Endothelial cell of umbilical vein (primary cell): ENCODE measurements around the gene HNRNPC. TPM values are rescaled to one million over a fixed set of nuclear protein-coding genes. Genes with fewer than 3 reads are reported as not detected.

ENCODE experiments used
- BruUV-seq: library from RNA; stranded (reverse); fragments of 400-500 nt; replicated peaks from 2 replicates; lab custom pipeline; 2021; lab: Mats Ljungman, UMichigan
- CTCF ChIA-PET: fragments of 300-600, 350-600 bp; sonication (Branson Sonifier 250); formaldehyde crosslinking; loops from one replicate; lab custom pipeline; 2021; ENCODE audit warnings: antibody characterized with exemption, inconsistent platforms; lab: Charles Lee
- POLR2A ChIA-PET: fragments of 300-600, 350-600 bp; sonication (Branson Sonifier 250); formaldehyde crosslinking; loops from one replicate; lab custom pipeline; 2021; ENCODE audit warnings: antibody characterized with exemption, inconsistent platforms; lab: Charles Lee
- DNase-seq: peaks from one replicate; pipeline ENCODE4 v3.0.0-alpha.2; 2011; ENCODE audit warnings: low read depth, low spot score
- FAIRE-seq: peaks from 2 replicates; lab custom pipeline; 2011; peaks lifted over from hg19 to GRCh38; lab: Jason Lieb, UNC
- H2AFZ ChIP-seq: 2 replicates; pipeline ENCODE4 v1.6.0; 2012; ENCODE audit warnings: low read depth, low read length, control low read depth, inconsistent platforms
- H3K27ac ChIP-seq: 2 replicates; pipeline ENCODE4 v1.5.1; 2011; ENCODE audit warnings: low read depth, mild to moderate bottlenecking, control low read depth, low read length, moderate library complexity; ENCODE audit not compliant: insufficient read depth
- H3K27me3 ChIP-seq, 2 experiments: 2 replicates each; pipeline versions ENCODE4 v1.6.0 to v1.6.1; 2011; ENCODE audit warnings: low read length in 2 of 2, mixed read lengths in 1 of 2; ENCODE audit not compliant: control insufficient read depth in 2 of 2, insufficient read depth in 2 of 2
- H3K36me3 ChIP-seq, 2 experiments: 2 replicates in 1 of 2; 3 replicates in 1 of 2; pipeline ENCODE4 v1.5.1; 2011; ENCODE audit warnings: low read length in 2 of 2, mild to moderate bottlenecking in 1 of 2, moderate library complexity in 1 of 2; ENCODE audit not compliant: control insufficient read depth in 2 of 2, insufficient read depth in 2 of 2; ENCODE audit errors: extremely low read depth in 1 of 2
- H3K4me1 ChIP-seq: 3 replicates; pipeline ENCODE4 v1.5.1; 2011; ENCODE audit warnings: mild to moderate bottlenecking, low read length; ENCODE audit not compliant: control insufficient read depth, insufficient read depth; ENCODE audit errors: extremely low read depth
- H3K4me2 ChIP-seq: 2 replicates; pipeline ENCODE4 v1.6.1; 2011; ENCODE audit warnings: low read length, control low read depth, mixed read lengths; ENCODE audit not compliant: insufficient read depth
- H3K4me3 ChIP-seq, 3 experiments: fragments of 200-600 bp in 1 of 3; sonication (generic), shearing (Covaris generic) in 1 of 3; replicated peaks in 1 of 3; 2 replicates each; pipeline ENCODE4 v1.5.1; 2011 to 2016; ENCODE audit warnings: control low read depth in 3 of 3, low read length in 3 of 3, mild to moderate bottlenecking in 2 of 3, inconsistent platforms in 1 of 3, low read depth in 1 of 3, moderate library complexity in 1 of 3; ENCODE audit not compliant: insufficient read depth in 1 of 3
- H3K79me2 ChIP-seq: 2 replicates; pipeline ENCODE4 v1.6.0; 2012; ENCODE audit warnings: low read length, inconsistent platforms; ENCODE audit not compliant: control insufficient read depth, insufficient read depth
- H3K9ac ChIP-seq: replicated peaks from 2 replicates; pipeline ENCODE3; 2011; ENCODE audit warnings: low read length, control low read depth; ENCODE audit not compliant: insufficient read depth; ENCODE audit errors: extremely low read depth
- H3K9me1 ChIP-seq: replicated peaks from 3 replicates; pipeline ENCODE4 v1.6.0; 2011; ENCODE audit warnings: mild to moderate bottlenecking, low read length; ENCODE audit not compliant: control insufficient read depth, insufficient read depth; ENCODE audit errors: extremely low read depth
- H3K9me3 ChIP-seq: replicated peaks from 2 replicates; pipeline ENCODE4 v1.5.1; 2012; ENCODE audit warnings: low read length, inconsistent platforms; ENCODE audit not compliant: control insufficient read depth, insufficient read depth
- H4K20me1 ChIP-seq: replicated peaks from 2 replicates; pipeline ENCODE3; 2011; ENCODE audit warnings: mild to moderate bottlenecking, low read length; ENCODE audit not compliant: control insufficient read depth, insufficient read depth; ENCODE audit errors: extremely low read depth
- CTCF ChIP-seq, 2 donors: IDR thresholded peaks; 1 replicate in 1 of 2; 2 replicates in 1 of 2; pipeline ENCODE4 v1.5.1; 2011; ENCODE audit warnings: low read length in 2 of 2, mild to moderate bottlenecking in 2 of 2, moderate library complexity in 2 of 2, control low read depth in 1 of 2, inconsistent platforms in 1 of 2, low read depth in 1 of 2; ENCODE audit not compliant: insufficient read depth in 1 of 2; ENCODE audit errors: extremely low read depth in 1 of 2
- EZH2 ChIP-seq: IDR thresholded peaks from 2 replicates; pipeline ENCODE4 v1.6.1; 2012; ENCODE audit warnings: borderline replicate concordance, low read depth, mild to moderate bottlenecking, moderate library complexity, low read length, inconsistent platforms; ENCODE audit not compliant: severe bottlenecking
- FOS ChIP-seq: IDR thresholded peaks from 2 replicates; pipeline ENCODE4 v1.6.1; 2011; ENCODE audit warnings: mild to moderate bottlenecking, low read length, moderate library complexity, borderline replicate concordance; ENCODE audit not compliant: insufficient read depth
- GATA2 ChIP-seq: IDR thresholded peaks from 2 replicates; pipeline ENCODE4 v1.7.0; 2011; ENCODE audit warnings: low read depth, mild to moderate bottlenecking, moderate library complexity, mixed read lengths, low read length; ENCODE audit not compliant: insufficient read length, insufficient read depth
- JUN ChIP-seq: IDR thresholded peaks from 2 replicates; pipeline ENCODE4 v1.6.1; 2011; ENCODE audit warnings: borderline replicate concordance, low read depth; ENCODE audit not compliant: insufficient read length, insufficient read depth
- MYC ChIP-seq: IDR thresholded peaks from one replicate; pipeline ENCODE4 v1.6.1; 2011; ENCODE audit warnings: mild to moderate bottlenecking, low read depth, low read length
- POLR2A ChIP-seq: IDR thresholded peaks from 2 replicates; pipeline ENCODE4 v1.6.1; 2012; ENCODE audit warnings: low read depth, mild to moderate bottlenecking, control low read depth, low read length
- POLR2AphosphoS5 ChIP-seq: IDR thresholded peaks from 2 replicates; pipeline ENCODE4 v1.6.1; 2012; ENCODE audit warnings: low read depth, mild to moderate bottlenecking, control low read depth, low read length, moderate library complexity; ENCODE audit not compliant: insufficient read depth
- dilution Hi-C: fragments of 300-500 bp; cut with MboI; formaldehyde crosslinking; loops from one replicate; pipeline ENCODE4 v1.15.0; 2019; ENCODE audit warnings: low sequenced_read_pairs; ENCODE audit not compliant: extremely low pct_ligation_motif_present
- intact Hi-C: fragments of 100-400 bp; cut with micrococcal nuclease; formaldehyde crosslinking; loops from one replicate; pipeline ENCODE4 v1.10.0; 2022
- polyA plus RNA-seq, 4 experiments: library from polyadenylated mRNA; depleted of rRNA in 3 of 4; stranded (reverse) in 3 of 4; unstranded in 1 of 4; fragments of >200 nt; gene quantifications; 2 replicates each; pipeline versions ENCODE4 v1.2.1 to v1.2.3, GENCODE V29; 2011 to 2012; ENCODE audit warnings: missing spikeins in 1 of 4
- total RNA-seq: library from RNA; stranded (reverse); gene quantifications from 2 replicates; pipeline ENCODE4 v1.2.3, GENCODE V29; 2021
- TF ChIP-seq, protein P1 (sequence below): IDR thresholded peaks from 2 replicates; pipeline ENCODE4 v1.6.1; 2011; ENCODE audit not compliant: insufficient read depth, insufficient read length

Gene HNRNPC
- total and polyA plus RNA-seq, 2 donors (not counting 3 experiments of a cell fraction or from before 2014, with no cell fraction given) = 531 to 674 TPM

DNA sequence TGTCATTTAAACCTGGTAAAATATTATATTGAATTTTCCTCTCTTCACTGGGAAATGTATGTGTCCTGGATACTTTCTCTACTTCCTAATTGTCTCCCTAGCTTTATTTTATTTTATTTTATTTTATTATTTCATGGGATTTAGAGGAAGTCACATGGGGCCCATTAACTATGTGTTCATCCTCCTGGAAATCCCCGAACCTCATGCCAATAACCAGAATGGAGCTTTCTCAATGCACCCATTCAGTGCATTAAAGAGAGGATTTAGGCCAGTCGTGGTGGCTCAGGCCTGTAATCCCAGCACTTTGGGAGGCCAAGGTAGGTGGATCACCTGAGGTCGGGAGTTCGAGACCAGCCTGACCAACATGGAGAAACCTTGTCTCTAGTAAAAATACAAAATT, 9.4 kb upstream of the HNRNPC start:
- POLR2A ChIA-PET = no interaction called here
- dilution Hi-C loops = no loop called here
- Histone ChIP-seq H3K4me3 (no peak overlapping the region), H3K4me1 (no peaks in the 10 kb centered on the region), H3K79me2 (no peaks in the 10 kb centered on the region), H3K9ac (no peak overlapping the region), H2AFZ (no peak overlapping the region), H3K4me2 (no peak overlapping the region), H3K9me1 (no peaks in the 10 kb centered on the region), H3K9me3 (no peaks in the 10 kb centered on the region), H4K20me1 (no peaks in the 10 kb centered on the region), H3K27me3 (no peaks in the 10 kb centered on the region), H3K27ac (no peak overlapping the region), H3K36me3 (no peaks in the 10 kb centered on the region)
- CTCF ChIA-PET = interaction anchor here (0.7 to 1.0 kb wide), 2 partner anchors 8 to 1056 kb away, joined by 3 to 6 read pairs; no protein-coding TSS in a partner anchor
- no TSS peak for BruUV-seq
- TF ChIP-seq, protein P1, sequence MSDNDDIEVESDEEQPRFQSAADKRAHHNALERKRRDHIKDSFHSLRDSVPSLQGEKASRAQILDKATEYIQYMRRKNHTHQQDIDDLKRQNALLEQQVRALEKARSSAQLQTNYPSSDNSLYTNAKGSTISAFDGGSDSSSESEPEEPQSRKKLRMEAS = no peak
- TF ChIP-seq JUN (no peak), CTCF (IDR thresholded peaks at IDR 0.05; ENCODE audit: extremely low read depth in 1 of 2, insufficient read depth in 1 of 2, low read depth in 1 of 2, low read length in 2 of 2) (no peak), POLR2A (no peak), POLR2AphosphoS5 (no peak), MYC (no peak), FOS (no peak), GATA2 (no peak), EZH2 (no peak)
- intact Hi-C loops = no loop called here
- no peak for DNase-seq
- no peak for FAIRE-seq
